Peyer's patch (tissue), 4 donors: ENCODE results near the gene TRMT112.

Experiments
- CTCF ChIP-seq, 6 experiments: fragments of 450-650 bp in 4 of 6; fragments of 200-600 bp in 2 of 6; sonication (generic) in 1 of 6; IDR thresholded peaks; one replicate each; pipeline ENCODE4 v1.5.1; 2017 to 2019; ENCODE audit warnings: antibody characterized with exemption in 6 of 6, mild to moderate bottlenecking in 3 of 6, moderate library complexity in 1 of 6
- POLR2A ChIP-seq, 2 donors: fragments of 450-650 bp; IDR thresholded peaks; one replicate each; pipeline ENCODE4 v1.5.1; 2017; ENCODE audit warnings: antibody characterized with exemption in 2 of 2, mild to moderate bottlenecking in 2 of 2, moderate library complexity in 2 of 2

- TF ChIP-seq CTCF (IDR thresholded peaks at IDR 0.05) (no peak), POLR2A (IDR thresholded peaks at IDR 0.05) (no peak)
These were observed 20.3 kb downstream of the TRMT112 start for GRCh38 chr11:64296830-64297698.
